ENCODE data around the gene IGF2R. TPM values are rescaled to one million over a fixed set of nuclear protein-coding genes. Genes with fewer than 3 reads are reported as not detected.

Gene IGF2R
- total RNA-seq, 1 donor from 2014 or later: 109 TPM

DNA sequence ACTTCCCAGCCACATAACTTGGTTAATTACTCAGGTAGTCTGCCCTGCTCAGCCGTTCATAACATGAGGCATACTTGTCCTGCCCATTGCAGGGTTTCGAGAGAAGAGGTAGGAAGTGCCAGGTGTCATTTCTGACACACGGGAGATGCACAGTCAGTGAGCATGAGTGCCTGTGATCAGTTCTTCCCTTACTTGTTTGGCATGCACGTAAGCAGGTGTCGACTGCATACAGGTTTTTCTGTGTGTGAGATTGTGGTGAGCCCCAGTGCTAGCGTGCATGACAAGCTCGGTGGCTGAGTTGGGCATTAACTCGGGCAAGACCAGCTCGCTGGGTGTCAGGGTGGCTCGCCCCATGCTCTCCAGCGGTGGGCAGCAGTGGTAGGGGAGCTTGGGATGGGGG is 101.5 kb downstream of the IGF2R start:
- TF ChIP-seq CTCF (IDR thresholded peaks at IDR 0.05; ENCODE audit: insufficient read depth, low read length, severe bottlenecking): no peak
- H3K4me3 ChIP-seq (ENCODE audit: low read depth, low read length): no peak overlapping the region
- peaks cover 54% of the 10 kb centered on the region for H3K36me3 ChIP-seq (ENCODE audit: control insufficient read depth, insufficient read depth, low read length)
- H3K27me3 ChIP-seq (ENCODE audit: control insufficient read depth, insufficient read depth, low read length): no peaks in the 10 kb centered on the region
- FAIRE-seq: no peak
- DNase-seq (ENCODE audit: low read depth): no peak

DNA sequence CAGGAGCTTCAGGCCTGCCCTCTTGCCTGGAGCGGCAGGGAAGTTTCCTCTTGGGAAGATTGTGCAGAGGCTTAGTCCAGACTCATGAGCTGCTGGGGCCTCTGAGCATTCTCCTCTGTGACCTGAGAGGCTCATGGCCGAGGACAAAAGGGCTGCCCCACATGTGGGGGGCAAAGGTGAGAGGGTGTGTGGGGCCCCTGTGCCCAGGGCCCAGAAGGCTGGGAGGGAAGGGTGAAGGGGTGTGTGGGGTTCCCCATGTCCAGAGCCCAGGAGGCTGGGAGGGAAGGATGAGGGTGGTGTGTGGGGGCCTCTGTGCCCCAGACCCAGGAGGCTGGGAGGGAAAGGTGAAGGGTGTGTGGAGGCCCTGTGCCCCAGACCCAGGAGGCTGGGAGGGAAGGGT is 101.9 kb downstream of the IGF2R start:
- Histone ChIP-seq H3K36me3 (ENCODE audit: control insufficient read depth, insufficient read depth, low read length) (peaks cover 55% of the 10 kb centered on the region), H3K27me3 (ENCODE audit: control insufficient read depth, insufficient read depth, low read length) (no peaks in the 10 kb centered on the region), H3K4me3 (ENCODE audit: low read depth, low read length) (no peak overlapping the region)
- DNase-seq (ENCODE audit: low read depth) (no peak), FAIRE-seq (no peak)
- TF ChIP-seq CTCF (IDR thresholded peaks at IDR 0.05; ENCODE audit: insufficient read depth, low read length, severe bottlenecking): no peak

DNA sequence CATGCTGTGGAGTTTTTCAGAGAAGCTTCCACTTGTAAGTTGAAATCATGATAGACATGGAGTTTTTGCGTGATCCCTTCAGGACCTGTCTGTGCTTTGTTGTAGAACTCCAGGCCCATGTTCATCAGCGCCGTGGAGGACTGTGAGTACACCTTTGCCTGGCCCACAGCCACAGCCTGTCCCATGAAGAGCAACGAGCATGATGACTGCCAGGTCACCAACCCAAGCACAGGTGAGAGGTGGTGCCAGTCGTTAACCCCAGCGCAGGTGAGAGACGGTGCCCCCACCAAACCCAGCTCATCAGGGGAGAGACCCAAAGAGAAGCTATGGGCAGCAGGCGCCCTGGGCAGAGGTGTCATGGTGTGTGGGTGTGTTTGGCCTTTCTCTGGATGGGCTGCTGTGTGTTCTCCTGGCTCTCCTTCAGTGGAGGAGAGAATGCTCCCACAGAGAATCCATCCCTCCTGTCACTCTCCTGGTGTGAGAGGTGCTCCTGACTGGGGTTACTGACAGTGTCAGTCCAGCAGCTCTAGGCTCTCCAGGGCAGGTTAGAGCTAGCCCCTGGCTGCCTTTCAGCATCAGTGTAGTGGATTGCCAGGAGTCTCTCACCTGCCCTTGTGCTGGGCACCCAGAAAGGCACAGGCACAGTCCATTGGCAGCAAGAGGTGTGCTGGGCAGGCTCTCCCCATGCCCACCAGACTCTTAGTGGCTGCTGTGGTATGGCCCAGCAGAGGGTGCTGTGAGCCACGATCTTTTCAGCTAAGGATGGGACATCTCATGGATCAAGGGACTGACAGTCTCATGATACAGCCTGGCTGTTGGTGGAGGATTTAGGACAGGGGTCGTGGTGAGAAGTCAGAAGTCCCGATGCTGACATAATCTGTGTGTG is 103.2 kb downstream of the IGF2R start:
- FAIRE-seq: no peak
- peak; percentile 5 for DNase-seq (ENCODE audit: low read depth)
- H3K27me3 ChIP-seq (ENCODE audit: control insufficient read depth, insufficient read depth, low read length): no peaks in the 10 kb centered on the region
- H3K36me3 ChIP-seq (ENCODE audit: control insufficient read depth, insufficient read depth, low read length): peaks cover 53% of the 10 kb centered on the region
- no peak overlapping the region for H3K4me3 ChIP-seq (ENCODE audit: low read depth, low read length)
- peak; percentile 23 for TF ChIP-seq CTCF (IDR thresholded peaks at IDR 0.05; ENCODE audit: insufficient read depth, low read length, severe bottlenecking)

GRCh38 chr6:160073272-160073671 is 104.4 kb downstream of the IGF2R start:
- H3K4me3 ChIP-seq (ENCODE audit: low read depth, low read length): no peak overlapping the region
- FAIRE-seq (no peak), DNase-seq (ENCODE audit: low read depth) (no peak)
- no peaks in the 10 kb centered on the region for H3K27me3 ChIP-seq (ENCODE audit: control insufficient read depth, insufficient read depth, low read length)
- peaks cover 51% of the 10 kb centered on the region for H3K36me3 ChIP-seq (ENCODE audit: control insufficient read depth, insufficient read depth, low read length)
- no peak for TF ChIP-seq CTCF (IDR thresholded peaks at IDR 0.05; ENCODE audit: insufficient read depth, low read length, severe bottlenecking)

DNA sequence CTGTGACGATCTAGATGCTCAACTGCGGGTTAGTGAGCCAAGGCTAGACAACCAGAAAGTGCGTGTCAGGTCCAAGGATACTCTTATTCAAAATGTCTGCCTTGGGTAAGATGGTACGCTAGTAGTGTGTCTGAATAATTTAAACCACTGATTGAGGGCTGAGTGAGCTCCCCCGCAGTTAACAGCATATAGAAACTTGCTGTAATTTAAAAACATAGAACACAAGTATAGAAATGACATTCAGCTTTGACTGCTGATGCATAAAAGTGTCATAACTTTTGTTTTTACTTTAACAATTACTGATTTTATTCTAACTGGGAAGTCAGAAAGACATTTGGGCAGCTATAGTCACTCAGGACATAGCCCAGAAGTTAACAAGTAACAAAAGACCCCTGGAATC is 107.1 kb downstream of the IGF2R start:
- Histone ChIP-seq H3K27me3 (ENCODE audit: control insufficient read depth, insufficient read depth, low read length) (no peaks in the 10 kb centered on the region), H3K36me3 (ENCODE audit: control insufficient read depth, insufficient read depth, low read length) (peaks cover 57% of the 10 kb centered on the region), H3K4me3 (ENCODE audit: low read depth, low read length) (no peak overlapping the region)
- TF ChIP-seq CTCF (IDR thresholded peaks at IDR 0.05; ENCODE audit: insufficient read depth, low read length, severe bottlenecking): no peak
- DNase-seq (ENCODE audit: low read depth) (no peak), FAIRE-seq (no peak)
